Erythroblast (primary cell): ENCODE results near the gene SEZ6L2.

Experiments
- GATA1 ChIP-seq: IDR thresholded peaks from 2 replicates; pipeline ENCODE4 v1.6.1; 2011; ENCODE audit warnings: low read depth, mild to moderate bottlenecking, control low read depth, low read length, moderate library complexity
- POLR2A ChIP-seq: IDR thresholded peaks from 2 replicates; pipeline ENCODE4 v1.6.1; 2011; ENCODE audit warnings: mild to moderate bottlenecking, low read length

GRCh38 chr16:29901607-29901945 lies 2.2 kb upstream of the SEZ6L2 start:
- TF ChIP-seq POLR2A (no peak), GATA1 (no peak)
